Measurements from ENCODE around the gene SPATC1L.

Gene SPATC1L

DNA sequence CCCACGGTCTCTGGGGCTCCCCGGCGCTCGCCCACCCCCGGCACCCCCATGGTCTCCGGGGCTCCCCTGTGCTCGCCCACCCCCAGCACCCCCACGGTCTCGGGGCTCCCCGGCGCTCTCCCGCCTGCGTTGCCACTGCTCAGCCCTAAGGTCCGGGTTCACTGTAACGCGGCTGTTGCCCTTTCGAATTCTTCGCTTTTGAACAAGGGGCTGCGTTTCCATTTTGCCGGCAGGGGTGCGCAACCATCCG lies 23.7 kb downstream of the SPATC1L start:
- H3F3A ChIP-seq (ENCODE audit: insufficient read depth, low read length), result no peaks in the 10 kb centered on the region
- no peak overlapping the region for H3K4me2 ChIP-seq (ENCODE audit: low read length)
- no peak for TF ChIP-seq EZH2 (IDR thresholded peaks at IDR 0.05; ENCODE audit: borderline replicate concordance, low read length)
- TF ChIP-seq, protein P1, sequence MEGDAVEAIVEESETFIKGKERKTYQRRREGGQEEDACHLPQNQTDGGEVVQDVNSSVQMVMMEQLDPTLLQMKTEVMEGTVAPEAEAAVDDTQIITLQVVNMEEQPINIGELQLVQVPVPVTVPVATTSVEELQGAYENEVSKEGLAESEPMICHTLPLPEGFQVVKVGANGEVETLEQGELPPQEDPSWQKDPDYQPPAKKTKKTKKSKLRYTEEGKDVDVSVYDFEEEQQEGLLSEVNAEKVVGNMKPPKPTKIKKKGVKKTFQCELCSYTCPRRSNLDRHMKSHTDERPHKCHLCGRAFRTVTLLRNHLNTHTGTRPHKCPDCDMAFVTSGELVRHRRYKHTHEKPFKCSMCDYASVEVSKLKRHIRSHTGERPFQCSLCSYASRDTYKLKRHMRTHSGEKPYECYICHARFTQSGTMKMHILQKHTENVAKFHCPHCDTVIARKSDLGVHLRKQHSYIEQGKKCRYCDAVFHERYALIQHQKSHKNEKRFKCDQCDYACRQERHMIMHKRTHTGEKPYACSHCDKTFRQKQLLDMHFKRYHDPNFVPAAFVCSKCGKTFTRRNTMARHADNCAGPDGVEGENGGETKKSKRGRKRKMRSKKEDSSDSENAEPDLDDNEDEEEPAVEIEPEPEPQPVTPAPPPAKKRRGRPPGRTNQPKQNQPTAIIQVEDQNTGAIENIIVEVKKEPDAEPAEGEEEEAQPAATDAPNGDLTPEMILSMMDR (IDR thresholded peaks at IDR 0.05; ENCODE audit: low read length), result no peak
- no peak overlapping the region for H3K9ac ChIP-seq (ENCODE audit: low read length)
- no peak overlapping the region for H3K4me3 ChIP-seq (ENCODE audit: low read depth, low read length, poor library complexity, severe bottlenecking)
- no peak overlapping the region for H2AFZ ChIP-seq (ENCODE audit: low read length)
- H3K9me3 ChIP-seq (ENCODE audit: low read length), result no peaks in the 10 kb centered on the region
- H3K36me3 ChIP-seq (ENCODE audit: insufficient read depth, low read length), result no peaks in the 10 kb centered on the region
- H3K4me1 ChIP-seq (ENCODE audit: insufficient read depth, low read length, severe bottlenecking), result no peaks in the 10 kb centered on the region
- no peaks in the 10 kb centered on the region for H3K9me2 ChIP-seq (ENCODE audit: low read depth, low read length)
- H3K27ac ChIP-seq (ENCODE audit: low read depth, low read length, poor library complexity, severe bottlenecking), result no peak overlapping the region
- no peaks in the 10 kb centered on the region for H3K27me3 ChIP-seq (ENCODE audit: insufficient read depth, low read length)
- H3K79me2 ChIP-seq (ENCODE audit: insufficient read depth, low read length), result no peaks in the 10 kb centered on the region
- H4K20me1 ChIP-seq (ENCODE audit: insufficient read depth, low read length), result no peaks in the 10 kb centered on the region

DNA sequence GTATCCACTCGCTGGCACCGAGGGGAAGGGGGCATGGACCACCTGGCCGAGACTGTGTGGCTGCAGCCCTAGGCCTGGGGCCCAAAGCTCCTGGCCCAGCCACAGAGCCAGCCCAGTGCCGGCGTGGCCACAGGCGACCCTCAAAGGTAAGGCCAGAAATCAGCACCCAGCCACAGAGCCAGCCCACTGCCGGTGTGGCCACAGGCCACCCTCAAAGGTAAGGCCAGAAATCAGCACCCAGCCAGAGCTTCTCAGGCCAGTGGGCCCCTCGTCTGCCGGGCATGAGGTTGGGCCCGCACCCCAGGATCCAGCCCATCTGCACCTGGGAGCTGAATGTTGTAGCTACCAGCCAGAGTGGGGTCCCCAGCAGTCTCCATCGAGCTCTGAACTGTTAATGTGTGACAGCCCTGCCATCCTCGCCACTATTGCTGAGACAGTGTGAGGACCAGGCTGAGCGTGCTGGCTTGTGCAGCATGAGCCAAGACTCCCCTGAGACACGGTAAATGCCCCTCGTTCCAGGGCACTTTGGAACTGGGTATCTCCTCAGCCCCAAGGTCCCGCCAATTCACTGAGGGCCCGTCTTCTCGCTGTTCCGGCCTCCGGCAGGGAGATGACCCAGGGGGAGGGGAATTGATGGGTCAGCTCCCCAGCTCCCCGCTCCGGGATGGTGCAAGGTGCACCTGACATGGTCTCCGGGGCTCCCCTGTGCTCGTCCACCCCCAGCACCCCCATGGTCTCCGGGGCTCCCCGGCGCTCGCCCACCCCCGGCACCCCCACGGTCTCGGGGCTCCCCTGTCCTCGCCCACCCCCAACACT lies 24.2 kb downstream of the SPATC1L start:
- no peak overlapping the region for H3K4me2 ChIP-seq (ENCODE audit: low read length)
- H3K4me1 ChIP-seq (ENCODE audit: insufficient read depth, low read length, severe bottlenecking), result no peaks in the 10 kb centered on the region
- no peak overlapping the region for H2AFZ ChIP-seq (ENCODE audit: low read length)
- no peaks in the 10 kb centered on the region for H3K9me2 ChIP-seq (ENCODE audit: low read depth, low read length)
- H4K20me1 ChIP-seq (ENCODE audit: insufficient read depth, low read length), result no peaks in the 10 kb centered on the region
- H3K9me3 ChIP-seq (ENCODE audit: low read length), result no peaks in the 10 kb centered on the region
- no peaks in the 10 kb centered on the region for H3K27me3 ChIP-seq (ENCODE audit: insufficient read depth, low read length)
- H3K9ac ChIP-seq (ENCODE audit: low read length), result no peak overlapping the region
- no peaks in the 10 kb centered on the region for H3K79me2 ChIP-seq (ENCODE audit: insufficient read depth, low read length)
- TF ChIP-seq EZH2 (IDR thresholded peaks at IDR 0.05; ENCODE audit: borderline replicate concordance, low read length), result no peak
- TF ChIP-seq, protein P1 (IDR thresholded peaks at IDR 0.05; ENCODE audit: low read length), result no peak
- H3F3A ChIP-seq (ENCODE audit: insufficient read depth, low read length), result no peaks in the 10 kb centered on the region
- H3K27ac ChIP-seq (ENCODE audit: low read depth, low read length, poor library complexity, severe bottlenecking), result no peak overlapping the region
- H3K36me3 ChIP-seq (ENCODE audit: insufficient read depth, low read length), result no peaks in the 10 kb centered on the region
- no peak overlapping the region for H3K4me3 ChIP-seq (ENCODE audit: low read depth, low read length, poor library complexity, severe bottlenecking)

DNA sequence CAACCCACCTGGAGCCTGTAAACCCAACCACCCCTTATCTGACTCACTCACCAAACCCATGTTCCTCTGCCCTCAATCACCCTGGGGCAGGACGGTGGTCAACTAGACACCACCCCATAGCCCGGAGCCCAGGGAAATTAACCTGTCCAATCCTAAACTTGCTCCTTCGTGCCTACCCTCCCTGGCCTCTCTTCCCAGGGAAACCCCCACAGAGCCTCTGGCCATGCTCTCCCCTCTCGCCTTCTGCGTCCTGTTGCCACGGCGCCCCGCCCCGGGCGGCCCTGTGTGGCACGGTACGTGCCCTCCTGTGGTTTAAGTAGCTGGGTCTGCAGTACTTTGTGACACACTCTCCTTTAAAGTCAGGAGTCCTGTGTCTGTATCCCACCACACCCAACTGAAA lies 24.9 kb downstream of the SPATC1L start:
- Histone ChIP-seq H3K9me3 (ENCODE audit: low read length) (no peaks in the 10 kb centered on the region), H3K4me2 (ENCODE audit: low read length) (no peak overlapping the region), H3K79me2 (ENCODE audit: insufficient read depth, low read length) (no peaks in the 10 kb centered on the region), H4K20me1 (ENCODE audit: insufficient read depth, low read length) (no peaks in the 10 kb centered on the region), H3K27me3 (ENCODE audit: insufficient read depth, low read length) (no peaks in the 10 kb centered on the region), H3K9me2 (ENCODE audit: low read depth, low read length) (no peaks in the 10 kb centered on the region), H2AFZ (ENCODE audit: low read length) (no peak overlapping the region), H3F3A (ENCODE audit: insufficient read depth, low read length) (no peaks in the 10 kb centered on the region), H3K27ac (ENCODE audit: low read depth, low read length, poor library complexity, severe bottlenecking) (no peak overlapping the region), H3K4me1 (ENCODE audit: insufficient read depth, low read length, severe bottlenecking) (no peaks in the 10 kb centered on the region), H3K4me3 (ENCODE audit: low read depth, low read length, poor library complexity, severe bottlenecking) (no peak overlapping the region), H3K9ac (ENCODE audit: low read length) (no peak overlapping the region), H3K36me3 (ENCODE audit: insufficient read depth, low read length) (no peaks in the 10 kb centered on the region)
- no peak for TF ChIP-seq EZH2 (IDR thresholded peaks at IDR 0.05; ENCODE audit: borderline replicate concordance, low read length)
- TF ChIP-seq, protein P1 (IDR thresholded peaks at IDR 0.05; ENCODE audit: low read length), result no peak

All from OCI-LY1 (cell line).